H9 (cell line): ENCODE data around the gene ANKMY1. TPM values are rescaled to one million over a fixed set of nuclear protein-coding genes. Genes with fewer than 3 reads are reported as not detected.

Experiments
- DNase-seq: peaks from one replicate; pipeline ENCODE4 v3.0.0-alpha.2; 2017
- H2AFZ ChIP-seq: one replicate; pipeline ENCODE4 v1.6.1; 2013; ENCODE audit warnings: mild to moderate bottlenecking, low read length, control low read depth, moderate library complexity
- H2AK5ac ChIP-seq: 2 replicates; pipeline ENCODE4 v1.6.1; 2013; ENCODE audit warnings: low read length, control low read depth, mixed read lengths; ENCODE audit not compliant: insufficient read length
- H2BK120ac ChIP-seq: one replicate; pipeline ENCODE4 v1.6.1; 2013; ENCODE audit warnings: low read depth, mild to moderate bottlenecking, low read length, control low read depth, inconsistent platforms; ENCODE audit not compliant: poor library complexity, severe bottlenecking
- H2BK12ac ChIP-seq: 2 replicates; pipeline ENCODE4 v1.6.1; 2013; ENCODE audit warnings: low read length, control low read depth, mixed read lengths, low read depth; ENCODE audit not compliant: insufficient read length
- H2BK15ac ChIP-seq: 2 replicates; pipeline ENCODE4 v1.6.1; 2013; ENCODE audit warnings: low read depth, low read length, control low read depth
- H2BK20ac ChIP-seq: one replicate; pipeline ENCODE4 v1.6.1; 2013; ENCODE audit warnings: low read depth, mild to moderate bottlenecking, low read length, control low read depth, inconsistent platforms; ENCODE audit not compliant: poor library complexity, severe bottlenecking
- H2BK5ac ChIP-seq: 2 replicates; pipeline ENCODE4 v1.6.1; 2013; ENCODE audit warnings: low read length, control low read depth, mixed read lengths; ENCODE audit not compliant: insufficient read length
- H3K14ac ChIP-seq: 2 replicates; pipeline ENCODE4 v1.6.1; 2013; ENCODE audit warnings: low read length, control low read depth; ENCODE audit not compliant: insufficient read depth
- H3K18ac ChIP-seq: 2 replicates; pipeline ENCODE4 v1.6.1; 2013; ENCODE audit warnings: low read depth, mild to moderate bottlenecking, mixed read lengths, low read length, control low read depth; ENCODE audit not compliant: insufficient read length
- H3K23ac ChIP-seq: 2 replicates; pipeline ENCODE4 v1.6.1; 2013; ENCODE audit warnings: low read length, control low read depth, mixed read lengths, low read depth; ENCODE audit not compliant: insufficient read length
- H3K23me2 ChIP-seq: 2 replicates; pipeline ENCODE4 v1.6.1; 2013; ENCODE audit warnings: low read depth, mild to moderate bottlenecking, mixed read lengths, low read length, control low read depth; ENCODE audit not compliant: insufficient read length, poor library complexity, severe bottlenecking
- H3K27ac ChIP-seq: 2 replicates; pipeline ENCODE4 v1.5.1; 2013; ENCODE audit warnings: low read length, control low read depth, mixed read lengths, low read depth; ENCODE audit not compliant: insufficient read length
- H3K27me3 ChIP-seq: 2 replicates; pipeline ENCODE4 v1.6.1; 2013; ENCODE audit warnings: low read length, control low read depth, inconsistent platforms; ENCODE audit not compliant: insufficient read depth
- H3K4ac ChIP-seq: 2 replicates; pipeline ENCODE4 v1.6.1; 2013; ENCODE audit warnings: low read depth, mild to moderate bottlenecking, control low read depth, inconsistent platforms, low read length, moderate library complexity
- H3K4me1 ChIP-seq: 2 replicates; pipeline ENCODE4 v1.6.1; 2013; ENCODE audit warnings: low read length, control low read depth, inconsistent platforms; ENCODE audit not compliant: insufficient read depth
- H3K4me2 ChIP-seq: 2 replicates; pipeline ENCODE4 v1.6.1; 2013; ENCODE audit warnings: low read length, control low read depth, mixed read lengths; ENCODE audit not compliant: insufficient read length, insufficient read depth
- H3K56ac ChIP-seq: 2 replicates; pipeline ENCODE4 v1.6.1; 2013; ENCODE audit warnings: low read depth, mild to moderate bottlenecking, mixed read lengths, low read length, control low read depth; ENCODE audit not compliant: insufficient read length
- H3K79me1 ChIP-seq: 2 replicates; pipeline ENCODE4 v1.6.1; 2013; ENCODE audit warnings: low read depth, mild to moderate bottlenecking, moderate library complexity, low read length, control low read depth, inconsistent platforms; ENCODE audit not compliant: insufficient read depth, poor library complexity, severe bottlenecking
- H3K79me2 ChIP-seq: 2 replicates; pipeline ENCODE4 v1.6.1; 2013; ENCODE audit warnings: low read length, control low read depth, inconsistent platforms; ENCODE audit not compliant: insufficient read depth
- H3K9ac ChIP-seq: 2 replicates; pipeline ENCODE4 v1.6.1; 2013; ENCODE audit warnings: low read length, control low read depth, mixed read lengths; ENCODE audit not compliant: insufficient read length; ENCODE audit errors: extremely low read depth
- H3K9me3 ChIP-seq: one replicate; pipeline ENCODE4 v1.6.1; 2013; ENCODE audit warnings: low read depth, low read length, inconsistent platforms; ENCODE audit not compliant: control insufficient read depth
- H3T11ph ChIP-seq: one replicate; pipeline ENCODE4 v1.6.1; 2013; ENCODE audit warnings: mild to moderate bottlenecking, low read length, control low read depth, inconsistent platforms
- H4K20me1 ChIP-seq: one replicate; pipeline ENCODE4 v1.6.1; 2013; ENCODE audit not compliant: control insufficient read depth, insufficient read length, insufficient read depth
- H4K5ac ChIP-seq: 2 replicates; pipeline ENCODE4 v1.6.1; 2013; ENCODE audit warnings: low read depth, mild to moderate bottlenecking, mixed read lengths, low read length, control low read depth; ENCODE audit not compliant: insufficient read length
- H4K8ac ChIP-seq: replicated peaks from 2 replicates; pipeline ENCODE4 v1.6.1; 2013; ENCODE audit warnings: low read length, control low read depth, mixed read lengths, low read depth; ENCODE audit not compliant: insufficient read length
- H4K91ac ChIP-seq: 2 replicates; pipeline ENCODE4 v1.6.1; 2013; ENCODE audit warnings: low read depth, mild to moderate bottlenecking, moderate library complexity, mixed read lengths, low read length, control low read depth; ENCODE audit not compliant: insufficient read length
- H3K27ac Mint-ChIP-seq, 3 experiments: 2 replicates in 2 of 3; 3 replicates in 1 of 3; pipeline ENCODE4 v1.8.0; 2020 to 2021; ENCODE audit warnings: mixed read lengths in 3 of 3, mild to moderate bottlenecking in 1 of 3, moderate library complexity in 1 of 3
- H3K27me3 Mint-ChIP-seq: 2 replicates; pipeline ENCODE4 v1.8.0; 2021; ENCODE audit warnings: low read depth, mild to moderate bottlenecking, moderate library complexity, mixed read lengths
- H3K36me3 Mint-ChIP-seq, 3 experiments: 2 replicates in 2 of 3; 3 replicates in 1 of 3; pipeline ENCODE4 v1.8.0; 2020 to 2021; ENCODE audit warnings: low read depth in 3 of 3, mixed read lengths in 3 of 3; ENCODE audit not compliant: insufficient read depth in 1 of 3
- H3K4me1 Mint-ChIP-seq, 2 experiments: 2 replicates each; pipeline ENCODE4 v1.8.0; 2020; ENCODE audit warnings: mixed read lengths in 2 of 2
- H3K4me3 Mint-ChIP-seq, 2 experiments: 2 replicates in 1 of 2; 3 replicates in 1 of 2; pipeline ENCODE4 v1.8.0; 2020 to 2021; ENCODE audit warnings: mild to moderate bottlenecking in 2 of 2, mixed read lengths in 2 of 2, moderate library complexity in 1 of 2
- H3K9me3 Mint-ChIP-seq, 2 experiments: 2 replicates in 1 of 2; 3 replicates in 1 of 2; pipeline ENCODE4 v1.8.0; 2020; ENCODE audit warnings: mild to moderate bottlenecking in 2 of 2, mixed read lengths in 2 of 2, moderate library complexity in 1 of 2
- CTCF ChIP-seq: fragments of 200-600 bp; sonication (generic); conservative IDR thresholded peaks from 3 replicates; pipeline ENCODE4 v1.8.0; 2021; ENCODE audit warnings: antibody characterized with exemption, mild to moderate bottlenecking
- WGBS: extraction: QIAGEN DNeasy Blood & Tissue Kit; methylation state at CpG from one replicate; pipeline ENCODE4 v1.1.7; 2013; ENCODE audit warnings: missing lambda C conversion rate, low lambda C conversion rate, mixed read lengths; ENCODE audit not compliant: insufficient read length; ENCODE audit errors: extremely low coverage; 5-methylcytosine and 5-hydroxymethylcytosine counted together
- total RNA-seq: library from RNA; stranded (reverse); gene quantifications from 2 replicates; pipeline ENCODE4 v1.2.1, GENCODE V29; 2021

ANKMY1 gene
- total RNA-seq, 1 experiment from 2014 or later: 13.7 TPM

GRCh38 chr2:240465268-240465764, 92.5 kb downstream of the ANKMY1 start:
- no CpG with 5 or more reads among the region's 22 CpGs for WGBS

More at GRCh38 chr2:240465268-240465764, 92.5 kb downstream of the ANKMY1 start:
- no peaks in the 10 kb centered on the region for H4K20me1 ChIP-seq
- H2AFZ ChIP-seq: no peak overlapping the region
- no peak overlapping the region for H3K14ac ChIP-seq
- no peaks in the 10 kb centered on the region for H3K79me2 ChIP-seq
- no peak overlapping the region for H3K56ac ChIP-seq
- H3K18ac ChIP-seq: no peak overlapping the region
- no peak overlapping the region for H3K4ac ChIP-seq
- peaks cover 5% of the 10 kb centered on the region; the same call in 1 of the 2 replicates for H3K27me3 Mint-ChIP-seq
- H4K8ac ChIP-seq: no peak overlapping the region
- H3K4me1 ChIP-seq: no peaks in the 10 kb centered on the region
- H3K9ac ChIP-seq: no peak overlapping the region
- H3K27ac ChIP-seq: no peak overlapping the region
- H3K4me1 Mint-ChIP-seq: peaks cover 2 to 6% of the 10 kb centered on the region in 2 experiments; a peak in 3 of 4 replicates
- H2BK12ac ChIP-seq: no peak overlapping the region
- no peak overlapping the region for H3K4me2 ChIP-seq
- H2BK15ac ChIP-seq: no peak overlapping the region
- no peaks in the 10 kb centered on the region for H3K23me2 ChIP-seq
- no peak overlapping the region for H3T11ph ChIP-seq
- peaks cover 0 to 18% (median 16%) of the 10 kb centered on the region in 3 experiments; a peak in 6 of 7 replicates for H3K36me3 Mint-ChIP-seq
- no peaks in the 10 kb centered on the region for H3K79me1 ChIP-seq
- H3K23ac ChIP-seq: no peak overlapping the region
- no peak for TF ChIP-seq CTCF
- no peaks in the 10 kb centered on the region for H3K27me3 ChIP-seq
- H3K27ac Mint-ChIP-seq: no peak overlapping the region
- no peaks in the 10 kb centered on the region for H3K9me3 Mint-ChIP-seq
- no peak overlapping the region for H2BK5ac ChIP-seq
- H3K9me3 ChIP-seq: no peaks in the 10 kb centered on the region
- no peak overlapping the region for H2AK5ac ChIP-seq
- H2BK120ac ChIP-seq: no peak overlapping the region
- DNase-seq: peak; percentile 22
- H4K5ac ChIP-seq: no peak overlapping the region
- no peak overlapping the region for H3K4me3 Mint-ChIP-seq
- no peak overlapping the region for H2BK20ac ChIP-seq
- no peak overlapping the region for H4K91ac ChIP-seq
